Testis (tissue), 3 donors: ENCODE results near the gene LDHB. TPM values are rescaled to one million over a fixed set of nuclear protein-coding genes. Genes with fewer than 3 reads are reported as not detected.
"Not testable (repeated sequence)": the region's sequence is repeated elsewhere in the genome, so short reads cannot be mapped to it uniquely, and the experiment has no call there.

Experiments used
- DNase-seq: peaks from one replicate; pipeline ENCODE4 v3.0.0-alpha.2; 2019
- H3K27ac ChIP-seq, 2 donors: fragments of 200-600 bp; sonication (generic); one replicate each; pipeline ENCODE4 v1.5.1; 2019
- H3K27me3 ChIP-seq: fragments of 200-600 bp; sonication (generic); one replicate; pipeline ENCODE4 v1.5.1; 2019
- H3K36me3 ChIP-seq: fragments of 200-600 bp; sonication (generic); one replicate; pipeline ENCODE4 v1.5.1; 2017; ENCODE audit warnings: low read depth; ENCODE audit errors: missing control alignments
- H3K4me1 ChIP-seq: fragments of 200-600 bp; sonication (generic); one replicate; pipeline ENCODE4 v1.5.1; 2019
- H3K4me3 ChIP-seq, 2 donors: fragments of 200-600 bp; sonication (generic); one replicate each; pipeline ENCODE4 v1.5.1; 2017 to 2019
- H3K9me3 ChIP-seq: fragments of 200-600 bp; sonication (generic); one replicate; pipeline ENCODE4 v1.5.1; 2017
- CTCF ChIP-seq, 3 experiments: fragments of 450-650 bp in 2 of 3; fragments of 200-600 bp in 1 of 3; sonication (generic) in 1 of 3; IDR thresholded peaks; one replicate each; pipeline ENCODE4 v1.5.1; 2016 to 2019; ENCODE audit warnings: antibody characterized with exemption in 3 of 3, mild to moderate bottlenecking in 2 of 3, moderate library complexity in 1 of 3
- POLR2A ChIP-seq: fragments of 450-650 bp; IDR thresholded peaks from one replicate; pipeline ENCODE4 v1.6.1; 2017; ENCODE audit warnings: antibody characterized with exemption, mild to moderate bottlenecking, moderate library complexity
- WGBS, 2 donors: methylation state at CpG; one replicate each; pipeline ENCODE4 v1.1.5; 2018; 5-methylcytosine and 5-hydroxymethylcytosine counted together
- intact Hi-C: fragments of 100-400 bp; cut with DNase I; formaldehyde crosslinking; loops from one replicate; pipeline ENCODE4 v1.15.1; 2023; ENCODE audit warnings: low total_unique reads
- polyA plus RNA-seq: library from polyadenylated mRNA; stranded (reverse); fragments of 350-450 nt; fragmentation: Illumina TruSeq; extraction: RNeasy Lipid Tissue Mini Kit (QIAGEN cat#74804); gene quantifications from one replicate; pipeline ENCODE4 v1.2.3, GENCODE V29; 2014; ENCODE audit warnings: low read depth, low replicate concordance; ENCODE audit not compliant: insufficient read depth
- total RNA-seq, 2 donors: library from RNA; depleted of rRNA; stranded (reverse); fragments of >200 nt; gene quantifications; one replicate each; pipeline ENCODE4 v1.2.3, GENCODE V29; 2016

Gene LDHB
- total and polyA plus RNA-seq, 3 donors from 2014 or later: 158 to 259 (median 196) TPM

DNA sequence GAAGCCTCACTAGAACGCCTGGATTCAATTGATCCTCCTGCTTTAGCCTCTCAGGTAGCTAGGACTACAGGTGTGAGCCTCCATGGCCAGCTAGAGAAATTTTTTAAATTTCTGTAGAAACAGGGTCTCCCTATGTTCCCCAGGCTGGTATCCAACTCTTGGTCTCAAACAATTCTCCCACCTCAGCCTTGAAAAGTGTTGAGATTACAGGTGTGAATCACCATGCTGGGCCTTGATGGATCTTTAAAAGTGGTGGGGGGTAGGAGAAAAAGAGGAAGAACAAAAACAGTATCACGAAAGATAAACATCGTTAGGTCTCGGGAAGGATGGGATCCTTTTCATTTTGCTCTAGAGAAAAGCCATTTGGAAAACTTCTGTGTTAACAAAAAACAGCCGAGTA lies 57.4 kb downstream of the LDHB start:
- WGBS, 2 donors: 64 to 73% methylated on average over 5 of the region's 5 CpGs
- H3K27ac ChIP-seq: no peak overlapping the region
- H3K4me3 ChIP-seq: no peak overlapping the region
- DNase-seq: no peak
- no peaks in the 10 kb centered on the region for H3K4me1 ChIP-seq
- intact Hi-C loops: no loop called here
- no peak for TF ChIP-seq POLR2A
- TF ChIP-seq CTCF (IDR thresholded peaks at IDR 0.05): no peak
- H3K36me3 ChIP-seq: no peaks in the 10 kb centered on the region
- no peaks in the 10 kb centered on the region for H3K9me3 ChIP-seq
- H3K27me3 ChIP-seq: no peaks in the 10 kb centered on the region

DNA sequence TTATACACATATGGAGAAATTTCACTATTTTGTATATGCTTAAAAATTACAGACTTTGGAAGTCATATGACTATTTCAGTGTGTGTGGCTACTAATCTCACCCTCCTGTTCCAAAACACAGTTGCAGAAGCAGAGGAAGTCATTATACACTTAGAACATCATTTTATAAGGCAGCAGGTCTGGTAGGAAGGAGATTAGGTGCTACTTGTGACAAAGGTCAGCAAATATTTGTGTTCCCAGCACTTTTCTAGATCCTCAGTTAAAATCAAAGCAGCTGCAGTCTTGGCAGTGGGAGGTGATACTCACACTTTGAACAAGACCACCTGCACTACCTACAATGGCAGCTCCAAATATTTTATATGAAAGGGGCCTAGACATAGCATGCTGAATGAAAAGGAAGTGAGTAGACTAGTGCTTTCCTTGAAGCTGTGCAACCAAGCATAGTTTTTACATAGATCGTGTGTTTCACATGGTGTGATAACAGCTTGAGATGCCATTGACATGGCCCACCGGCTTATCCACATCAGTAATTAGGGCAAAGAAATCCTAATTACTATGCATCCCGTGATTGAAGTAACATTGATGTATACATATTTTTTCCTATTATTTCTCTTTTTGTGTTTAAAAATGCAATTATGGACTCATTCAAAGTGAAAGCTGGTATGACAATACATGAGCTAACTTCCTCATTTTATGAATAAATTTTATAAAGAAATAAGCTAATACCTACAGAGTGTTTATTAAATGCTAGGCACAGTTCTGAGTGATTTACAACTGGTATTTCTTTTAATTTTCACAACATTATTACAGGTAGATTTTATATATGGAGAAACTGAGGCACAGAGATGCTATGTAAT lies 58.3 kb downstream of the LDHB start:
- H3K27me3 ChIP-seq: no peaks in the 10 kb centered on the region
- no peaks in the 10 kb centered on the region for H3K36me3 ChIP-seq
- H3K27ac ChIP-seq: no peak overlapping the region
- H3K4me3 ChIP-seq: no peak overlapping the region
- TF ChIP-seq POLR2A (no peak), CTCF (IDR thresholded peaks at IDR 0.05) (no peak)
- intact Hi-C loops: no loop called here
- H3K4me1 ChIP-seq: no peaks in the 10 kb centered on the region
- WGBS, 2 donors: 81 to 97% methylated on average over 3 of the region's 3 CpGs
- DNase-seq: no peak
- H3K9me3 ChIP-seq: no peaks in the 10 kb centered on the region

DNA sequence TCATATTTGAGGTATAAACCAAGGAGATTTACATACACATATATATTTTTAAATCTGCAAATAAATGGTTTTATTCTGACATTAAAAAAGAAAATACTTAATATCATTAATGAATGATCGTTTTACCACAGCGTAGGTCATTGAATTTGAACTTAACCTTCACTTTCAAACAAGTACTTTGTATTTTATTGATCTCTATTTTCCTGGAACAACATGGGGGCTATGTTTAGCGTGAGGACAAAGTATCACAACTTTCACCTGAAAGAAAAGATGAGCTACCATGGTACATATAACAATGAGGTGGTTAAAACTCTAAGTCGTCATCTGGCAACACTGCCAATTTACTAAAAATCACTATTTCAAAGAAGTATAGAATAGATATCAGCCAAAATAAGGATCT lies 59.0 kb downstream of the LDHB start:
- Histone ChIP-seq H3K27ac (no peak overlapping the region), H3K4me3 (no peak overlapping the region), H3K36me3 (no peaks in the 10 kb centered on the region), H3K4me1 (no peaks in the 10 kb centered on the region), H3K9me3 (no peaks in the 10 kb centered on the region), H3K27me3 (no peaks in the 10 kb centered on the region)
- DNase-seq: no peak
- no peak for TF ChIP-seq CTCF (IDR thresholded peaks at IDR 0.05)
- no peak for TF ChIP-seq POLR2A
- intact Hi-C loops: no loop called here
- 90 to 91% methylated on average over 4 of the region's 4 CpGs for WGBS, 2 donors

GRCh38 chr12:21595356-21595755 lies 62.3 kb downstream of the LDHB start:
- H3K27me3 ChIP-seq, DNase-seq, H3K27ac ChIP-seq, intact Hi-C loops, H3K4me3 ChIP-seq, H3K4me1 ChIP-seq, H3K9me3 ChIP-seq, H3K36me3 ChIP-seq: not testable (repeated sequence)

DNA sequence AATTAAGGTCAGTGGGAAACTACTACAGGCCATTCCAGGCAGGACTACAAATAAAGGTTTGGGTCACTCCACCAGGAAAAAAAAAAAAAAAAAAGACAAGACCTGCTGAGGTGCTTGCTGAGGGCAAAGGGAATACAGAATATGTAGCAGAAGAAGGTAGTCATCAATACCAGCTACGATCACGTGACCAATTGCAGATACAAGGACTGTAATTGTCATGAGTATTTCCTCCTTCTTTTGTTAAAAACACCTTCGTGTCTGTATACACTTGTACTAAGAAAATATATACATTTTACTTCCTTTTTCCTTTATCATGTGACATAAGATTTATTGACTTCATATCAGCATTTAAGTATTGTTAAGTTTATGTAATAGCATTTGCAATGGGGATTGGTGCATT lies 72.2 kb downstream of the LDHB start:
- DNase-seq: no peak
- no peaks in the 10 kb centered on the region for H3K36me3 ChIP-seq
- TF ChIP-seq CTCF (IDR thresholded peaks at IDR 0.05) (no peak), POLR2A (no peak)
- 75 to 83% methylated on average over 3 of the region's 3 CpGs for WGBS, 2 donors
- H3K9me3 ChIP-seq: no peaks in the 10 kb centered on the region
- intact Hi-C loops: no loop called here
- no peak overlapping the region for H3K4me3 ChIP-seq
- no peaks in the 10 kb centered on the region for H3K27me3 ChIP-seq
- no peaks in the 10 kb centered on the region for H3K4me1 ChIP-seq
- H3K27ac ChIP-seq: no peak overlapping the region

Other genes with a start within 250 kb of the LDHB start
- gene PYROXD1, start 220.2 kb downstream of the LDHB start, total RNA-seq: 10 to 100 TPM; 20.7 to 25.1 TPM
- gene PYROXD1, start 220.2 kb downstream of the LDHB start, polyA plus RNA-seq: 18.0 TPM
- gene RECQL, start 156.2 kb downstream of the LDHB start, total RNA-seq: 10 to 100 TPM; 15.2 to 21.6 TPM
- gene RECQL, start 156.2 kb downstream of the LDHB start, polyA plus RNA-seq: 9.8 TPM
- 10 to 100 TPM; 13.7 to 13.9 TPM for gene GOLT1B, start 156.1 kb downstream of the LDHB start, total RNA-seq
- gene GOLT1B, start 156.1 kb downstream of the LDHB start, polyA plus RNA-seq: 24.6 TPM
- gene SPX, start 131.5 kb downstream of the LDHB start, total RNA-seq: 1 to 10 TPM in 1 of 2 donors, under 1 TPM in 1; 0.93 to 2.1 TPM
- gene SPX, start 131.5 kb downstream of the LDHB start, polyA plus RNA-seq: 1.5 TPM
- not detected for gene GYS2, start 53.0 kb downstream of the LDHB start, total RNA-seq
- gene GYS2, start 53.0 kb downstream of the LDHB start, polyA plus RNA-seq: not detected
- 1 to 10 TPM; 2.0 to 2.2 TPM for gene KCNJ8, start 116.9 kb upstream of the LDHB start, total RNA-seq
- 3.3 TPM for gene KCNJ8, start 116.9 kb upstream of the LDHB start, polyA plus RNA-seq